HEK293 (cell line): ENCODE results near the gene BPIFB2.

Source experiments
- CTCF ChIA-PET: fragments of 350-600 bp; formaldehyde crosslinking; extraction: SDS; loops from one replicate; lab custom pipeline; 2021; ENCODE audit warnings: antibody characterized with exemption; lab: Yijun Ruan, JAX
- POLR2A ChIA-PET: fragments of 300-600 bp; formaldehyde crosslinking; extraction: SDS; loops from one replicate; lab custom pipeline; 2020; ENCODE audit warnings: antibody characterized with exemption, inconsistent platforms; lab: Yijun Ruan, JAX
- H3K27ac ChIP-seq: fragments of 200-500 bp; sonication (Bioruptor generic); 2 replicates; pipeline ENCODE4 v1.5.1; 2014; ENCODE audit warnings: low read depth, low read length, control low read depth, inconsistent platforms; ENCODE audit errors: extremely low read depth
- H3K36me3 ChIP-seq, 2 experiments: fragments of 200-500 bp in 1 of 2; sonication (Bioruptor generic) in 1 of 2; 1 replicate in 1 of 2; 2 replicates in 1 of 2; pipeline ENCODE4 v1.5.1; 2014 to 2017; ENCODE audit warnings: inconsistent platforms in 2 of 2, low read length in 2 of 2; ENCODE audit not compliant: control insufficient read depth in 2 of 2, insufficient read depth in 1 of 2
- H3K4me1 ChIP-seq: fragments of 200-500 bp; sonication (Bioruptor generic); 2 replicates; pipeline ENCODE4 v1.5.1; 2014; ENCODE audit warnings: mild to moderate bottlenecking, low read length, inconsistent platforms; ENCODE audit not compliant: control insufficient read depth, insufficient read depth
- H3K4me3 ChIP-seq: 2 replicates; pipeline ENCODE4 v1.5.1; 2011; ENCODE audit warnings: low read depth, mild to moderate bottlenecking, control low read depth, low read length, moderate library complexity
- H3K9me3 ChIP-seq: fragments of 200-500 bp; sonication (Bioruptor generic); 2 replicates; pipeline ENCODE4 v1.5.1; 2014; ENCODE audit warnings: low read depth, low read length, inconsistent platforms; ENCODE audit not compliant: control insufficient read depth, insufficient read depth
- GLIS1 ChIP-seq: fragments of 450-650 bp; formaldehyde crosslinking; IDR thresholded peaks from 2 replicates; pipeline ENCODE4 v1.5.1; 2016; ENCODE audit warnings: missing biosample characterization, missing genetic modification characterization
- IKZF3 ChIP-seq: fragments of 450-650 bp; IDR thresholded peaks from 2 replicates; pipeline ENCODE4 v1.5.0; 2018; ENCODE audit warnings: missing biosample characterization, mild to moderate bottlenecking, missing genetic modification characterization, moderate library complexity
- ZIC2 ChIP-seq: fragments of 450-650 bp; formaldehyde crosslinking; IDR thresholded peaks from 2 replicates; pipeline ENCODE4 v1.5.1; 2016; ENCODE audit warnings: missing biosample characterization, missing genetic modification characterization
- ZNF2 ChIP-seq: fragments of 450-650 bp; formaldehyde crosslinking; IDR thresholded peaks from 2 replicates; pipeline ENCODE4 v1.5.1; 2016; ENCODE audit warnings: missing biosample characterization, missing genetic modification characterization
- ZNF221 ChIP-seq: fragments of 450-650 bp; formaldehyde crosslinking; IDR thresholded peaks from 2 replicates; pipeline ENCODE4 v1.5.1; 2017; ENCODE audit warnings: missing biosample characterization, missing genetic modification characterization, borderline replicate concordance
- ZNF23 ChIP-seq: fragments of 450-650 bp; formaldehyde crosslinking; IDR thresholded peaks from 2 replicates; pipeline ENCODE4 v1.5.1; 2016; ENCODE audit warnings: missing biosample characterization, missing genetic modification characterization, borderline replicate concordance
- ZNF311 ChIP-seq: fragments of 450-650 bp; formaldehyde crosslinking; IDR thresholded peaks from 2 replicates; pipeline ENCODE4 v1.5.1; 2017; ENCODE audit warnings: missing biosample characterization, missing genetic modification characterization, borderline replicate concordance
- ZNF341 ChIP-seq: fragments of 450-650 bp; formaldehyde crosslinking; IDR thresholded peaks from 2 replicates; pipeline ENCODE4; 2016; ENCODE audit warnings: low read depth, missing biosample characterization, missing genetic modification characterization
- ZNF354C ChIP-seq: fragments of 450-650 bp; formaldehyde crosslinking; IDR thresholded peaks from 2 replicates; pipeline ENCODE4 v1.5.1; 2016; ENCODE audit warnings: missing biosample characterization, missing genetic modification characterization, low read depth, borderline replicate concordance
- ZNF366 ChIP-seq: fragments of 450-650 bp; formaldehyde crosslinking; conservative IDR thresholded peaks from 2 replicates; pipeline ENCODE4 v1.5.1; 2016; ENCODE audit warnings: missing biosample characterization, missing genetic modification characterization
- ZNF391 ChIP-seq: fragments of 450-650 bp; formaldehyde crosslinking; IDR thresholded peaks from 2 replicates; pipeline ENCODE4 v1.5.1; 2016; ENCODE audit warnings: low read depth, missing biosample characterization, missing genetic modification characterization, borderline replicate concordance
- ZNF394 ChIP-seq: fragments of 450-650 bp; formaldehyde crosslinking; IDR thresholded peaks from 2 replicates; pipeline ENCODE4 v1.5.1; 2016; ENCODE audit warnings: missing biosample characterization, missing genetic modification characterization, mild to moderate bottlenecking, moderate library complexity, borderline replicate concordance
- ZNF416 ChIP-seq: fragments of 450-650 bp; formaldehyde crosslinking; IDR thresholded peaks from 2 replicates; pipeline ENCODE4 v1.5.1; 2016; ENCODE audit warnings: missing biosample characterization, missing genetic modification characterization
- ZNF664 ChIP-seq: fragments of 450-650 bp; formaldehyde crosslinking; IDR thresholded peaks from 2 replicates; pipeline ENCODE4 v1.5.1; 2016; ENCODE audit warnings: missing biosample characterization, missing genetic modification characterization
- ZNF76 ChIP-seq: fragments of 450-650 bp; formaldehyde crosslinking; IDR thresholded peaks from 2 replicates; pipeline ENCODE4; 2016; ENCODE audit warnings: low read depth, missing biosample characterization, missing genetic modification characterization, borderline replicate concordance
- ZNF768 ChIP-seq: fragments of 450-650 bp; formaldehyde crosslinking; IDR thresholded peaks from 2 replicates; pipeline ENCODE4 v1.5.1; 2018; ENCODE audit warnings: missing biosample characterization, mild to moderate bottlenecking, missing genetic modification characterization
- ZNF777 ChIP-seq: fragments of 450-650 bp; formaldehyde crosslinking; IDR thresholded peaks from 2 replicates; pipeline ENCODE4 v1.5.1; 2017; ENCODE audit warnings: missing biosample characterization, missing genetic modification characterization, borderline replicate concordance
- ZSCAN16 ChIP-seq: fragments of 450-650 bp; formaldehyde crosslinking; IDR thresholded peaks from 2 replicates; pipeline ENCODE4 v1.5.1; 2016; ENCODE audit warnings: missing biosample characterization, missing genetic modification characterization
- TF ChIP-seq, protein P1 (sequence below): fragments of 450-650 bp; formaldehyde crosslinking; IDR thresholded peaks from 2 replicates; pipeline ENCODE4 v1.5.1; 2016; ENCODE audit warnings: missing biosample characterization, missing genetic modification characterization
- TF ChIP-seq, protein P2 (sequence below): fragments of 450-650 bp; formaldehyde crosslinking; IDR thresholded peaks from 2 replicates; pipeline ENCODE4 v1.5.1; 2016; ENCODE audit warnings: missing biosample characterization, missing genetic modification characterization, borderline replicate concordance
- TF ChIP-seq, protein P3 (sequence below): fragments of 450-650 bp; formaldehyde crosslinking; IDR thresholded peaks from 2 replicates; pipeline ENCODE4 v1.5.1; 2016; ENCODE audit warnings: missing biosample characterization, missing genetic modification characterization

Gene BPIFB2

DNA sequence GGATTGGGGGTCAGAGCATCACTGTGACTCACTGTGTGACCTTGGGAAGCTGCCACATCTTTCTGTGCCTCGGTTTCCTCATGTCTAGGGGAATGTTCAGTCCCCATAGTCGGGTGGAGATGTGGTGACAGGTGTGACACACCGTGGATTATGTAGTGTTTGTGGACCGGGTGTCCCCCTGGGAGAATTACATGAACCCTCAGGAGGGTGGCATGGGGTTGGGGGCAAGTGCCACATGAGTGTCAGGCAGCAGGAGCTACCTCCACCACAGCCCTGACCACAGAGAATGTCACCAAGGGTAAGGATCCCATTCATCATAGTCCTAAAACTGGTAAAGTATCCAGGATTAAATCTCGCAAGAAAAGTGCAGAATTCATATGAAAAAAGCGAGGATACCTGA is 26.5 kb upstream of the BPIFB2 start:
- POLR2A ChIA-PET, result no interaction called here
- no peaks in the 10 kb centered on the region for H3K4me1 ChIP-seq
- TF ChIP-seq ZNF664 (tag by site-specific recombination), result no peak
- TF ChIP-seq, protein P1, sequence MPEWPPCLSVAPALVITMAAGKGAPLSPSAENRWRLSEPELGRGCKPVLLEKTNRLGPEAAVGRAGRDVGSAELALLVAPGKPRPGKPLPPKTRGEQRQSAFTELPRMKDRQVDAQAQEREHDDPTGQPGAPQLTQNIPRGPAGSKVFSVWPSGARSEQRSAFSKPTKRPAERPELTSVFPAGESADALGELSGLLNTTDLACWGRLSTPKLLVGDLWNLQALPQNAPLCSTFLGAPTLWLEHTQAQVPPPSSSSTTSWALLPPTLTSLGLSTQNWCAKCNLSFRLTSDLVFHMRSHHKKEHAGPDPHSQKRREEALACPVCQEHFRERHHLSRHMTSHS (tag by site-specific recombination), result no peak
- TF ChIP-seq, protein P2, sequence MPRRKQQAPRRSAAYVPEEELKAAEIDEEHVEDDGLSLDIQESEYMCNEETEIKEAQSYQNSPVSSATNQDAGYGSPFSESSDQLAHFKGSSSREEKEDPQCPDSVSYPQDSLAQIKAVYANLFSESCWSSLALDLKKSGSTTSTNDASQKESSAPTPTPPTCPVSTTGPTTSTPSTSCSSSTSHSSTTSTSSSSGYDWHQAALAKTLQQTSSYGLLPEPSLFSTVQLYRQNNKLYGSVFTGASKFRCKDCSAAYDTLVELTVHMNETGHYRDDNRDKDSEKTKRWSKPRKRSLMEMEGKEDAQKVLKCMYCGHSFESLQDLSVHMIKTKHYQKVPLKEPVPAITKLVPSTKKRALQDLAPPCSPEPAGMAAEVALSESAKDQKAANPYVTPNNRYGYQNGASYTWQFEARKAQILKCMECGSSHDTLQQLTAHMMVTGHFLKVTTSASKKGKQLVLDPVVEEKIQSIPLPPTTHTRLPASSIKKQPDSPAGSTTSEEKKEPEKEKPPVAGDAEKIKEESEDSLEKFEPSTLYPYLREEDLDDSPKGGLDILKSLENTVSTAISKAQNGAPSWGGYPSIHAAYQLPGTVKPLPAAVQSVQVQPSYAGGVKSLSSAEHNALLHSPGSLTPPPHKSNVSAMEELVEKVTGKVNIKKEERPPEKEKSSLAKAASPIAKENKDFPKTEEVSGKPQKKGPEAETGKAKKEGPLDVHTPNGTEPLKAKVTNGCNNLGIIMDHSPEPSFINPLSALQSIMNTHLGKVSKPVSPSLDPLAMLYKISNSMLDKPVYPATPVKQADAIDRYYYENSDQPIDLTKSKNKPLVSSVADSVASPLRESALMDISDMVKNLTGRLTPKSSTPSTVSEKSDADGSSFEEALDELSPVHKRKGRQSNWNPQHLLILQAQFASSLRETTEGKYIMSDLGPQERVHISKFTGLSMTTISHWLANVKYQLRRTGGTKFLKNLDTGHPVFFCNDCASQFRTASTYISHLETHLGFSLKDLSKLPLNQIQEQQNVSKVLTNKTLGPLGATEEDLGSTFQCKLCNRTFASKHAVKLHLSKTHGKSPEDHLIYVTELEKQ (tag by site-specific recombination), result no peak
- TF ChIP-seq ZNF311 (tag by site-specific recombination), result no peak
- no peak for TF ChIP-seq ZNF76 (tag by site-specific recombination)
- TF ChIP-seq GLIS1, result no peak
- TF ChIP-seq ZNF23 (tag by site-specific recombination), result no peak
- no peak for TF ChIP-seq ZNF391 (tag by site-specific recombination)
- no peak for TF ChIP-seq ZNF2
- TF ChIP-seq ZNF777 (tag by site-specific recombination), result no peak
- no peak overlapping the region for H3K4me3 ChIP-seq
- no peak overlapping the region for H3K27ac ChIP-seq
- no peaks in the 10 kb centered on the region for H3K9me3 ChIP-seq
- CTCF ChIA-PET, result interaction anchor here (0.7 kb wide), 1 partner anchor 10 kb away, joined by 3 read pairs; no protein-coding TSS in a partner anchor
- H3K36me3 ChIP-seq, result no peaks in the 10 kb centered on the region

DNA sequence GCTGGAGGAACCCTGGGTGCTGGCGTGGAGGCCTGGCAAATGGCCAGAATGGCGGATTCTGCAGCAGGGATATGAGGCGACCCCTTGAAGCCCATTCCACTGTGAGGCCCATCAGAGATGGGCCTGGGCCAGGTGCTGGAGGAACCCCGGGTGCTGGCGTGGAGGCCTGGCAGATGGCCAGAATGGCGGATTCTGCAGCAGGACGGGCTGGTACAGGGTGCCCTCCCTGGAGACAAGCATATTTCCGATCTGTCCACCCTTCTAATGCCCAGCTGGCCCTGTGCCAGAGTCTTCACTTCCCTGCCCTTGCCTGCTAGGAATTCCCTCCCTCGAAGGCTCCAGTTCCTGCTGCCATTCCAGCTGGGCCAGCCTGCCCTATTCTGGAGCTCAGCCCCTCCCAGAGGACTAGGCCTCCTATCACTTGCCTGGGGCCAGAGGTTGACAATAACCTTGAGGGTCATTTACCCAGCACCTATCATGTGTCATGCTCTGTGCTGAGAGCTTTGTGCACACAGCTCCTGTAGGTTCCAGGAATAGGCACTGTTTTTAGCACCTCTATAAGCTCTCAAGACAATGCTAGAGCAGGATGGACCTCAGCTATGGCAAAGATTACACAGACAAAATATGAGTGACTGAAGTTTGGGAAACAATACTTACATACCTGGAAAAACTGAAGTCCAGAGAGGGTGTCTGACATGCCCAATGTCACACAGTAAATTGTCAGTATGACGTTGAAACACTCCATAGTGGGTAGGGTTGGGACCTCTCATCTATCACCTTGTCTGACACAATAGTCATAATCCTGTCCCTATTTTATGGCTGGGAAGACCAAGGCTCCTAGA is 24.7 kb upstream of the BPIFB2 start:
- Histone ChIP-seq H3K27ac (no peak overlapping the region), H3K36me3 (no peaks in the 10 kb centered on the region), H3K4me3 (no peak overlapping the region), H3K9me3 (no peaks in the 10 kb centered on the region), H3K4me1 (no peaks in the 10 kb centered on the region)
- no peak for TF ChIP-seq ZNF23 (tag by site-specific recombination)
- TF ChIP-seq ZNF768 (tag by site-specific recombination), result 0 out of 2 replicates have a peak, but pooled peaks have one; percentile 40
- TF ChIP-seq ZIC2 (tag by site-specific recombination), result peak; percentile 37; the same call in 1 of the 2 replicates
- peak; percentile 23; the same call in 1 of the 2 replicates for TF ChIP-seq GLIS1
- no peak for TF ChIP-seq ZNF221 (tag by site-specific recombination)
- TF ChIP-seq ZNF341 (tag by site-specific recombination), result 0 out of 2 replicates have a peak, but pooled peaks have one; percentile 45
- POLR2A ChIA-PET, result no interaction called here
- CTCF ChIA-PET, result interaction anchor here (0.6 to 0.8 kb wide), 2 partner anchors 54 to 190 kb away, joined by 3 to 4 read pairs; no protein-coding TSS in a partner anchor

DNA sequence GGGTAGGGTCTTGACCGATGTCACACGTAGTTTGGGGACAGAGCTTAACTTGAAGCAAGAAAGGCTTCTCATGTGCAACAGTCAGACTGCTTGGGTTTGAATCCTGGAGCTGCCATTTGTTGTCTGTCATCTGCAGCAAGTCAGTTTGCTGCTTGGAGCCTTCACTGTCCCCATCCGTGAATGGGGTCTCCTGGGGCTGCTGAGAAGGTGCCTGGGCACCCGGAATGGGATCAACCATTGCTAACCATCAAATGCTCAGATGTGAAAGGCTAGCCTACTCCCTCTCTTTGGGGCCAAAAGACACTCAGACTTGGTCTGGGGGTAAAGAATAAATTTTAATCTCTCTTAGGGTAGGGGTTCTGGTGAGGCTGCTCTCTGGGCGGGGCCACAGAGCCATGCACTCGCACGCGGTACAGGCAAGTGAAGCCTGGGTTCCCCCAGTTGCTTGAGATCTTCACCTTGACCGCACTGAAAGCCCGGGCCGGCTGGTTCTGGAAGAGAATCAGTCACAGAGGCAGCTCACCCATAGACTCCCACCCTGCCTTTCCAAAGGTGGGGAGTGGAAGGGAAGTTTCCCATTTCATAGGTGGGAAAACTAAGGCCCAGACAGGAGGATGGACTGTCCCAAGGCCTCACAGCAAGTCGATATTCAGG is 23.9 kb upstream of the BPIFB2 start:
- Histone ChIP-seq H3K9me3 (no peaks in the 10 kb centered on the region), H3K36me3 (no peaks in the 10 kb centered on the region), H3K27ac (no peak overlapping the region), H3K4me1 (no peaks in the 10 kb centered on the region), H3K4me3 (no peak overlapping the region)
- POLR2A ChIA-PET, result no interaction called here
- CTCF ChIA-PET, result no interaction called here
- TF ChIP-seq ZNF416 (tag by site-specific recombination), result no peak
- TF ChIP-seq ZSCAN16 (tag by site-specific recombination), result no peak
- TF ChIP-seq ZNF391 (tag by site-specific recombination), result no peak
- TF ChIP-seq ZNF354C (tag by site-specific recombination), result no peak
- TF ChIP-seq, protein P1 (tag by site-specific recombination), result no peak
- no peak for TF ChIP-seq ZNF394 (tag by site-specific recombination)
- TF ChIP-seq ZNF366 (tag by site-specific recombination), result no peak
- no peak for TF ChIP-seq IKZF3 (tag by site-specific recombination)
- TF ChIP-seq, protein P3, sequence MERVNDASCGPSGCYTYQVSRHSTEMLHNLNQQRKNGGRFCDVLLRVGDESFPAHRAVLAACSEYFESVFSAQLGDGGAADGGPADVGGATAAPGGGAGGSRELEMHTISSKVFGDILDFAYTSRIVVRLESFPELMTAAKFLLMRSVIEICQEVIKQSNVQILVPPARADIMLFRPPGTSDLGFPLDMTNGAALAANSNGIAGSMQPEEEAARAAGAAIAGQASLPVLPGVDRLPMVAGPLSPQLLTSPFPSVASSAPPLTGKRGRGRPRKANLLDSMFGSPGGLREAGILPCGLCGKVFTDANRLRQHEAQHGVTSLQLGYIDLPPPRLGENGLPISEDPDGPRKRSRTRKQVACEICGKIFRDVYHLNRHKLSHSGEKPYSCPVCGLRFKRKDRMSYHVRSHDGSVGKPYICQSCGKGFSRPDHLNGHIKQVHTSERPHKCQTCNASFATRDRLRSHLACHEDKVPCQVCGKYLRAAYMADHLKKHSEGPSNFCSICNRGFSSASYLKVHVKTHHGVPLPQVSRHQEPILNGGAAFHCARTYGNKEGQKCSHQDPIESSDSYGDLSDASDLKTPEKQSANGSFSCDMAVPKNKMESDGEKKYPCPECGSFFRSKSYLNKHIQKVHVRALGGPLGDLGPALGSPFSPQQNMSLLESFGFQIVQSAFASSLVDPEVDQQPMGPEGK, result no peak
